A172 (cell line): ENCODE data around the gene SLC7A4. TPM values are rescaled to one million over a fixed set of nuclear protein-coding genes. Genes with fewer than 3 reads are reported as not detected.
"Not testable (repeated sequence)": the region's sequence is repeated elsewhere in the genome, so short reads cannot be mapped to it uniquely, and the experiment has no call there.

Source experiments
- DNase-seq: peaks from one replicate; pipeline ENCODE4 v3.0.0-alpha.2; 2015; ENCODE audit warnings: low spot score
- total RNA-seq: library from RNA; depleted of rRNA; stranded (reverse); fragments of >200 nt; shearing (Covaris generic); gene quantifications from 2 replicates; pipeline ENCODE4 v1.2.3, GENCODE V29; 2014

Gene SLC7A4
- total RNA-seq, 1 experiment from 2014 or later = not detected

DNA sequence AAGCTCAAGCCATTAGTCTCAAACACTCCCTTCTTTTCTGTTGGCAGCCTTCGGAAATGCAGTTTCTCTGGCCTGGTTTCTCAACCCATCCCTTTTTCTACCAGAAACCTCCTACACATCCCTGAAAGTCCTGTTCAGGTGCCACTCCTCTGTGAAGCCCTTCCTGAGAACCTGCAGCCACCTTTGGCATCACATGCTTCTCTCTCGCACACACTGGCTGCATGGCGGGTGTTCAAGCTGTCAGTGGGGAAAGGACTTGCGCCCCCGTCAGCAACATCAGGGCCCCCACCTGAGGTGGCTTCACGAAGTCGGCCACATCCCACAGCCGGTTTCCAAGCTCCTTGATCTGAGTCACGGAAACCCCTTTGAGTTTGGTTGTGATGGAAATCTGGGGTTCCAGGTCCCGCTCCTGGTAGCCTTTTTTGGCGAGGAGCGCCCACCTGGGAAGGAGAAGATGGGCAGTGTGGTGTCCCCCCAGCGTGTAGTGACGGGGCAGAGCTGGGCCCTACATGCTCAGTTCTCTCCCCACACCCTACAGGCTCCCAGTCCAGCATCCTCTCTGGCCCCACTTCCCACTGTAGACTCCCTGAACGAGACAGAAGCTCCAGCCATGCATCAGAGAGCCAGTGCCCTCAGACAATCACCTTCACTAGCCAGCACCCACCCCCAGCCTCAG lies 11.6 kb upstream of the SLC7A4 start:
- DNase-seq = no peak

DNA sequence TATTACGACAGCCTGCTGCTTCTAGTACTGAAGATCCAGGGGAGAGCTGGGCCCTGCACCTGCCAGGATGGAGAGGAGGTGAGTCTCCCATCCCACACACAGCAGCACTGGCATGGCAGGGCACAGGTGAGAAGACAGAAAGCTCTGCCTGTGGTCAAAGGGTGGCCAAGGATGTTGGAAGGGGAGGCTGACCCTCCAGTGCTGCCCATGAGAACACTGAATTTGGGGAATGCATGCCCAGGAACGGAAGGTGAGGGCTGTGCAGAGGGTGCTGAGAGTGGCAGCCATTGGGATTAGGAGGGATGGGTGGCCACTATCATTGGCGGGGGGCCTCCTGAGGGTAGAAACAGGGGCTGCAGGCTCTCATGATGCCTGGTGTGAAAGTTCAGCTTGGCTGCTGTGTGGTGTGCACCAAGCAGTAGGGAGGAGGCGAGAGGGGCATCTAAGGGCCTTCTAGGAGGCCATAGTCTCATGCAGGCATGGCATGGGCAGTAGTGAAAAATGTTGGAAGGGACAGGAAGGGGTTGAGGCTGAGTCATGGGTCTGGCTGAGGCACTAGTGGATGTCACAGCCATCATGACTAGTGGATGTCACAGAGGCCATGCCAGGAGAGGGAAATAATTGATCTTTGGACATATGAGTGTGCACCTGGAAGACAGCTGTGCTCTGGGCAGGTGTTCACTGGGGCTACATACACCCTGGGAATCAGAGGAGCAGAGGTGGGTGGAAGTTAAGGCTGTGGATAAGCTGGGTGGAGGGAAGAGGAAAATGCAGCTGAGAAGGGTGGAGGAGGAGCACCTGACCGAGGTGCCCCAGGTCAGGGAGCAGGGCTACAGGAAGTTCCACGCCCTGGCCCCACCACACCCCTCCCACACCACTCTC lies 10.9 kb upstream of the SLC7A4 start:
- peak; percentile 52 for DNase-seq

DNA sequence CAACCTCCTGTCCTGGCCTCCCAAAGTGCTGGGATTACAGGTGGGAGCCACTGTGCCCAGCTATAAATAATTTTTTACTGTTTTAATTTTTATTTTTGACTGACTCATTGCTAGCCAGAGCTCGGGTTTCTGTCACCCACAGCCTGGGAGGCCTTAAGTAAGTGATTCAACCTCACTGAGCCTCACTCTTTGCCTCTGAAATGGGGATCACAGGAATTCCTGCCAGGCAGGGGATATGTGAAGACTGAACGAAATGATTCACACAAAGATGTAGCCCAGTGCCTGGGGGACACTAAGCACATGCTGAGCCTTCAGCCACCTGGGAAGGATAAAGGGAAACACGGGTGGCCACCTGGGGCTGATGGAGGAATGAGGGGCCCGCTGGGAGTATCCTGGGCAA lies 9.6 kb upstream of the SLC7A4 start:
- peak; percentile 27 for DNase-seq

DNA sequence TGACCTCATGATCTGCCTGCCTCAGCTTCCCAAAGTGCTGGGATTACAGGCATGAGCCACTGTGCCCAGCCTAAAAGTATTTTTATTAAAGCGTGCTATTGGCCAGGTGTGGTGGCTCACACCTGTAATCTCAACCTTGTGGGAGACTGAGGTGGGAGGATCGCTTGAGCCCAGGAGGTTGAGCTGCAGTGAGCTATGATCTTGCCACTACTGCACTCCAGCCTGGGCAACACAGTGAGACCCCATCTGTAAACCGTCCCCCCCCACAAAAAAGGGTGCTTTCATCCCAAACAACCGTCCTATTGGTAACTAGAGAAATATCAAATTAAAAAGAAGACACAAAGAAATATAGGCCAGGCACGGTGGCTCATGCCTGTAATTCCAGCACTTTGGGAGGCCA lies 6.8 kb upstream of the SLC7A4 start:
- not testable (repeated sequence) for DNase-seq

DNA sequence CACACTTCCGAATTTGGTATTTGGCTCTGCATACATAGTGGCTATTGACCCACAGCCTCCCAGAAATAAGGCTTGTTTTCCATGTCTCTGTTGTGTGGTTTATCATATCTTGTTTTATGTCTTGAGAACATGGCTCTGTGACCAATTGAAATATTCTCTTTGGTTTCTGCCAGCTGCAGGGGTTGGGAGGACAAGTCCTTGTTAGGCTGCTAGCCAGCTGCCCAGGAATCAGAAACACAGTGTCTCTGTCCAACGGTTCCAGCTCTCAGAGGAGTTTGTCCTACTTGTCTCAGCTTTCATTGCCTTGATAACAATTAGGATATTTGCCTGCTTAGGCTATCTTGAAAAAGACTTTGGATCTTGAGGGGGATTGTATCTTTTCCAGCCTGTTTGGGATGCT lies 6.0 kb upstream of the SLC7A4 start:
- no peak for DNase-seq

DNA sequence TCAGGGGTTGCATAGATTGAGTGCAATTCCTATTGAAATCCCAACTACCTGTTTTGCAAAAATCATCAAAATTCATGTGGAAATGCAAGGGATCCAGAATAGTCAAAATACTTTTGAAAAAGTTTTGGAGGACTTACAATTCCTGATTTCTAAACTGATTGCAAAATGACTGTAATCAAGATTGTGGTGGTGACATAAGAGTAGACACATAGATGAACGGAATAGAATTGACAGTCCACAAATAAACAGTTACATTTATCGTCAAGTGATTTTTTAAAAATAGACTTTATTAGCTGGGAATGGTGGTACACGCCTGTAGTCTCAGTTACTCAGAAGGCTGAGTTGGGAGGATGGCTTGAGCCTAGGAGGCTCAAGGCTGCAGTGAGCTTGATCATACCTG lies 2.6 kb upstream of the SLC7A4 start:
- DNase-seq = no peak

DNA sequence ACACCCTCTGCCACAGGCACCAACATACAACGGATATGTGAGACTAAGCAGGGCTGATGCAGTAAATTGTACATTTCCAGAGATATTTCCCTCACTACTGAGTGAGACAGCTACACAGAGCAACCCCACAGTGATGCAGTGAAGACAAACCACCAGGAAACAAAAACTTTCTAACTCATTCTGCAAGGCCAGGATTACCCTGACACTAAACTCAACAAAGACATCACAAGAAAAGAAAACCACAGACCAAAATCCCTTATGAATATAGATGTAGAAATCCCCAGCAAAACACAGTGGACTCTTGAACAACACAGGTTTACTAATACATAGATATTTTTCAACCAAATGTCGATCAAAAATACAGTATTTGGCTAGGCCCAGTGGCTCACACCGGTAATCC lies 1.5 kb upstream of the SLC7A4 start:
- no peak for DNase-seq

DNA sequence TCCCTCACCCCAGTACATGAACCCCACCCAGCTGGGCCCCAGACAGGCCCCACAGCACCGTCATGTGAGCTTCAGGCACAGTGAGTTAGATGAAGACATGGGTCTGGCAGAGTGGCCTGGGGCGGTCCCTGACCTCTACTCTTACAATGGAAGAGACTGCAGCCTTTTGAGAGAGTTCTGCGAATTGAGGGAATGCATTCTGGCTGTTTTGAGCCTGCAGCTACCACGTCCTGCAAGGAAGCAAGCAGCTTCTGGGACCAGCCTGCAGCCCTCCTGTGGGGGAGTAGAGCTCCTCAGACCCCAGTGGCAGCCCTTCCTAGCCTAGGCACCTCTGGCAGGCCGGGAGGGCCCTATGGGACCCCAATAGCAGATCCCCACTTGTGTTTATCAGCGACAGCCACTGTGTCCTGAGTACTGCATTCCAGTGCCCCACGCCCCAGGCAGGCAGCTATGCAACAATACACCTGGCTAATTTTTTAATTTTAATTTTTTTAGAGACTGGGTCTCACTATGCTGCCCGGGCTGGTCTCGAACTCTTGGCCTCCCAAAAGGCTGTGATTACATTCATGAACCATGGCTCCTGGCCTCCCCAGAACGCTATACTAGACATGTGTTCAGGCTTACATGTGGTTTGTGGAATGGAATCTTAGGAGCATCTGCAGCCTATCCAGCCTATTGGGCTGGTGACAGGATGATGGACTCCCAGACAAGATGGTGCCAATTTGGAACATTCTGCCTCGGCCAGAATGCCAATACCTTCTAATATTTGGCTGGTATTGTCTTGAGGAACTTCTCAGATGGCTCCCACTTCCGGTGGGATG lies 717 bp upstream of the SLC7A4 start:
- DNase-seq = no peak

DNA sequence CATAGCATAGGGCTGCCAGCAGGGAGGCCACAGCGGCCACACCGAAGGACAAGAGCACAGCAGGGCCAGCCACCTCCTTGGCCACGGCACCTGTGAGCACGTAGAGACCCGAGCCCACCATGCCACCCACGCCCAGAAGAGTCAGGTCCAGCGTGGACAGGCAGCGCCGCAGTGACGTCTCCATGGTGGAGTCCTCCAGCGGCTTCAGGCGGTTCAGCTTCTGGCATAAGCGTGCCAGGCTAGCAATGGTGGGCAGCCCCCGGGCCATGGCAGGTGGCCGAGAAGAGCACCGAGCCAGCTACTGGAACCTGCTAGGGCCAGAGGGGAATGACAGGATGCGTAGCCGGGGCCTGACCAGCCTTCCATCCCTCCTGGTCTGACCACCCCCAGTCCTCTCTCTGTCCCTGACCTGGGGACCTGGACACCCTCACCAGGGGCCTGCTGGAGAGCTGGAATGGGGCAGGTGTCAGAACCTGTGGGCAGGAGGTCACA lies 770 bp downstream of the SLC7A4 start:
- DNase-seq = no peak

DNA sequence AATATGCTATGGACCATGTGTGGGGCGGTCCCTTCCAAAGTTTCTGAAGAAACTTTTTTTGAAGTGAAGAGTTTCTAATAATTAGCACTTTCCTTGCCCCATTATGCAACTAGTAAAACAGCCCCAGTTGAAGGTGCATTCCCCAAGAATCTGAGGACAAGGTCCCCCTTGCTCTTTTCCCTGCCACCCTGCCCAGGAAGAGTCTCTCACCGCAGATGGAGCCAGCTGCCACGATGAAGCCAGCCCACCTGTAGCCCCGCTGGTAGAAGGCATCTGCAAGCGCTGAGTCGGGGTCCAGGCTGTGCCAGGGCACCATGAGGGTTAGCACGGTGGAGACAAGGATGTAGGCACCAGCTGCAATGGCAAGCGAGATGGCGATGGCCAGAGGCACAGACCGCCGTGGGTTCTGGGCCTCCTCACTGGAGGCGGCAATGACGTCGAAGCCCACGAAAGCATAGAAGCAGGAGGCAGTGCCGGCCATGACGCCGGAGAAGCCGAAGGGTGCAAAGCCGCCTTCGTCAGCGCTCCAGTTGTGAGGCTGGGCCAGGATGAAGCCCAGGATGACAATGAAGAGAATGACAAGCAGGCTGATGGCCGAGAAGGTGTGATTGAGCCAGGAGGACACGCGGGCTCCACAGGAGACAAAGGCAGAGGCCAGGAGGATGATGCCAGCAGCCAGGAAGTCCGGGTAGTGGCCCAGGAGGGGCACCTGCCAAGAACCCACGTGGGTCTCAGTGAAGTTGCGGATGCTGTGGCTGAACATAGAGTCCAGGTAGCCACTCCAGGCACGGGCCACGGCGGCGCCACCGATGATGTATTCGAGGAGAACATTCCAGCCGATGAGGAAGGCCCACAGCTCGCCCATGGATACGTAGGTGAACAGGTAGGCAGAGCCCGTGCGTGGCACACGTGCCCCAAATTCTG lies 1.5 kb downstream of the SLC7A4 start:
- no peak for DNase-seq

DNA sequence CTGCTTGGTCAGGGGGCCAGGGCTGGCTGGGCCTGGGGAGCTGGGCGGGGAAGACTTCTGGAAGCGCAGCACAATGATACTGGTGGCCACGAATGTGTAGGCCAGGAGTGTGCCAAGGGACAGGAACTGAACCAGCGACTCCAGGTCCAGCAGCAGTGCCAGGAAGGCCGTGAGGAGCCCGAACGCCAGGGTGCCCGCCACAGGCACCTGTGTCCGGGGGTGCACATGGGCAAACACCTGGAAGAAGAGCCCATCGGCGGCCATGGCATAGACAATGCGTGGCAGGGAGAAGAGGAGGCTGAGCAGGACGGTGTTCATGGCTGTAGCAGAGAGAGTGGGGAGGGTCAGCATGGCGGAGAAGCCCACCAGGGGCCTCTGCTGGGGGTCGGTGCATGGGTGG lies 2.3 kb downstream of the SLC7A4 start:
- DNase-seq = no peak

DNA sequence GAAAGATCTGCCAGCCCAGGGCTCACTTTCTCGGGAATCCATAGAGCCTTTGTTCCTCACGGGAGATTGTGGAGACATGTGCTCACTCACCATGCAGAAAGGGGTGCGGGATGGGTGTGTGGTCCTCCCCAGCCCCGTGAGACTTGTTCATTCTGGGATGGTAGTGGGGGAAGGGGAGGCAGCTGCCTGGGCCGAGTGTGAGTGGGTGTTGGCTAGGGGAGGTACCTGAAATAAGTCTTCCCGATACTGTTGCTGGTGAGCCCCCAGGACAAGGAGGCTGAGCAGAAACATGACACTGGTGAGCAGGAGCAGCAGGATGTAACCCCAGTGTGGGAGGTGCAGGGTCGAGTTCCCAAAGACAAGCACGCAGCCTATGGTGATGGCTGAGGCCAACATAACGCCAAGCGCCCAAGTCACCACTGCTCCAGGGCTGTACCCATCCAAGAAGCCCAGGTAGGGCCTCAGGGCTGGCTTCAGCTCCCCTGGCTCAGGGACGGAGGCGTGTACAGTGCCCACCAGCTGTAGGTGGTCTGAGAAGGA lies 2.8 kb downstream of the SLC7A4 start:
- DNase-seq = no peak

DNA sequence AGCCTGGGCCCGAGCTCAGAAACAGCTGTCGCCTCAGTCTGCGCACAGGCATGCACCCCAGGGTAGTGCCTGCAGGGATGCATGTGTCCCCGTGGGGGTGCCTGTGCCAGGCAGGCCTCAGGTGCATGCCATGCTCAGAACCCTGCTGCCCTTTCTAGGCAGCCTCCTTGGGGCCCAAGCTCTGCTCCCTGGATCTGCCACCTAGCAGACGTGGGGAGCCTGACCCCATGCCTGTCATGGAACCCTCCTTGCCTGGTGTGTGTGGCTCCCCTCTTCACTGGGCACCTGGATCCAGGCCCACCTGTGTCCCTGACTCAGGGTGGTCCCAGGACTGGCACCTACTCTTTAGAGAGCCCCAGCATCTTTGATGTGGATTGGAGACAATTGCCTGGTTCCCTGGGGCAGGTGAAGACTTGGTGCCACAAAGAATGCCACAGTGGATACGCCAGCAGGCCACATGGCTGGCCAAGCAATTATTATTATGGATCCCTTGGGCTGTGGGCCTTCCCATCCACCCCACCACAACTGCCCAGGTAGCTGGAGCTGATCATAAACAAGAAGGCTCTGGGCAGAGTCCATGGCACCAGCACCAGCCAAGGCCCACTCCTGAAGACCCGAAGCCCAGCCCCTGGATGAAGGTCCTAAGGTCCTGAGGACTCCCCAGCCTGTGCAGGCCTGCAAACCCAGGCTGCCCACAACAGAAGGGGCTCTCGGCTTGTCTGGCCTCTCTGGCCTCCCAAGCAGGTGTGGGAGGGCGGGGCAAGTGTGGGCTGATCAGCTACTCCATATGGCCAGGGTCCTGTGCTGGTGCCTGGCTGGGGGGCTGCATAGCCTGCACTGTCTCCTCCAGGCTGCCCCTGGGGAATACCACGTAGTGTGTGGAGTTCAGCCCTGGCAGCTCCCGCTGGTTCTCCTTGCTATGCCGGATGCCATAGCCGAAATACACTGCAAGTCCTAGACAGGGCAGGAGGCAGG lies 3.8 kb downstream of the SLC7A4 start:
- no peak for DNase-seq

DNA sequence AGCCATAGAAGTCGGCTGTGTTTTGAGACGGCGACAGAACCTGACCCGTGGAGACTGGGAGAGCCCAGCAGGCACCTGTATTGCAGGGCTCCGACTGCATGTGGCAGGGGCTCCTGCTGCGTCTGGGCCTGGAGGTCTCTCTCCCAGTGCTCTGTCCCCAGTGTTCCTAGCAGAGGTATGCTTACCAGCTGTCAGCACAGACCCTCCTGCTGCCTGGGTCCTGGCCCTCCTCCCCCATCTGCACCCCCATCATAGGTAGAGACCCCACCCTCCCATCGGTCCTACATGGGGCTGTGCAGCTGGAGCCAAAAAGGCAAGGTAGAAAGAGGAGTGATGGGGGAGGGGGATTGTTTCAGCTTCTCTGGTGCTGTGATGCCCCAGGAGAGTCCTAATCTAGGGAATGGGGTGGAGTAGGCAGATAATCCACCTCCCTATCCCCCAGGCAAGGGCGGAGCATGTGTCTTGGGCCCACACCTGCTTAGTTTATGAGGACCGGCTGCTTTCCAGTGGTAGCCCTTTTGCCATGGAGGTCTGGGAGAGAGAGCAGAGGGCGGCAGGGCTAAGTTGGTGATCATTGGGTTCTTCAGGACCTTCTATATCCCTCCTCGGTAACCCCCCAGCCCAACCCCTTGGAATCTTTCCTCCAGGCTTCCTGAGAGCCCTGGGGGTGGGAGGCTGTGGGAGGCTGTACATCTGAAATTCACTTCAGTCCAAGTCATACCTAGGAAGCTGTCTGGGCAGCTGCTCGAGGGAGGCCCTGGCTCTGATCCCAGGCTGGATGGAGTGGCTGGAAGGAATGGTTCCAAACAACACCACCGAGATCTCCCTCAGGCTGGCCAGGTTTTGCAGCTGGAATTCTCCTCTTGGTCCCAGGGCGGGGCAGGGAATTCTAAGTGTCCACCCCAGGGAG lies 5.3 kb downstream of the SLC7A4 start:
- peak; percentile 31 for DNase-seq

DNA sequence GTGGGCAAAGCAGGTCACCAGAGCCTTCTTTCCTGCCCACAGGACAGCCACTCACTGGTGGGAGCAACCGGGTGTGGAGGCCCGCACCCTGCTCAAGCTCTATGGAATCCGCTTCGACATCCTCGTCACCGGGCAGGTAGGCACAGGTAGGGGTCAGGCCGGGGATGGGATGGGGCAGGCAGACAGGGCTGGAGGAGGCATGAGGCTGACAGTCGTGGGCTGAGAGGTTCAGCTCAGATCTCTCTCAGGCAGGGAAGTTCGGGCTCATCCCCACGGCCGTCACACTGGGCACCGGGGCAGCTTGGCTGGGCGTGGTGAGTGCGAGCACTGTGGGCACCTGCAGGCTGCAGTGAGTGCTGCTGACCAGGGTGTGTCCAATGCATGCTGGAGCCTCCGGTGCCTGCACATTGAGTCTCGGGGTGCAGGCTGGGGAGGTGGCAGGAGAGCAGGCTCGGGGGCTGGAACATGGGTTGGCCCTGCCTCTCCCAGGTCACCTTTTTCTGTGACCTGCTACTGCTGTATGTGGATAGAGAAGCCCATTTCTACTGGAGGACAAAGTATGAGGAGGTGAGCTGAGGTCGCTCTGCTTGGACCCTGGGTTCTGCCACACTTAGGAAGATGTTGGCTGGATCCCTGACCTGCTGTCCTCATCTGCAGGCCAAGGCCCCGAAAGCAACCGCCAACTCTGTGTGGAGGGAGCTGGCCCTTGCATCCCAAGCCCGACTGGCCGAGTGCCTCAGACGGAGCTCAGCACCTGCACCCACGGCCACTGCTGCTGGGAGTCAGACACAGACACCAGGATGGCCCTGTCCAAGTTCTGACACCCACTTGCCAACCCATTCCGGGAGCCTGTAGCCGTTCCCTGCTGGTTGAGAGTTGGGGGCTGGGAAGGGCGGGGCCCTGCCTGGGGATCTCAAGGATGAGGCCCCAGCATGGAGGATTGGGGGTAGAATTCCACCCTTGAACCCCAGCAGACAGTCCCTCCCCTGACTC lies 6.3 kb downstream of the SLC7A4 start:
- DNase-seq = no peak

DNA sequence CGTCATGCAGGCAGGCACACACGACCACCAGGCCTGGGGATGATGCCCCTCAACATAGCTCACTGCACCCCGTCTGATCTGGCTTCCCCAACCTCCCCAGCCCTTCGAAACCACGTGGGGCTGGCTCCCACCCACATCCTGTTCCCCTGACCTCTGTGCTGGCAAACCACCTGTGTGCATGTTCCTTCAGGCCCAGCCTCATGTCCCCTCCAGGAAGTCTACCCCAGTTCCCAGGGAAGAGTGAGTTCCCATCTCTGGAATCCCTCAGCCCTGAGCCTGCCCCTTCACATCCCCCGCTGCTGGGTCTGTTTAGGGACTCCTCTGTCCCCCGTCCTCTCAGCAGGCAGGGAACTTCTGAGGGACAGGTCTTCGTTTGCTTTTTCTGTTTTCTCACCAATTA lies 7.1 kb downstream of the SLC7A4 start:
- DNase-seq = no peak

DNA sequence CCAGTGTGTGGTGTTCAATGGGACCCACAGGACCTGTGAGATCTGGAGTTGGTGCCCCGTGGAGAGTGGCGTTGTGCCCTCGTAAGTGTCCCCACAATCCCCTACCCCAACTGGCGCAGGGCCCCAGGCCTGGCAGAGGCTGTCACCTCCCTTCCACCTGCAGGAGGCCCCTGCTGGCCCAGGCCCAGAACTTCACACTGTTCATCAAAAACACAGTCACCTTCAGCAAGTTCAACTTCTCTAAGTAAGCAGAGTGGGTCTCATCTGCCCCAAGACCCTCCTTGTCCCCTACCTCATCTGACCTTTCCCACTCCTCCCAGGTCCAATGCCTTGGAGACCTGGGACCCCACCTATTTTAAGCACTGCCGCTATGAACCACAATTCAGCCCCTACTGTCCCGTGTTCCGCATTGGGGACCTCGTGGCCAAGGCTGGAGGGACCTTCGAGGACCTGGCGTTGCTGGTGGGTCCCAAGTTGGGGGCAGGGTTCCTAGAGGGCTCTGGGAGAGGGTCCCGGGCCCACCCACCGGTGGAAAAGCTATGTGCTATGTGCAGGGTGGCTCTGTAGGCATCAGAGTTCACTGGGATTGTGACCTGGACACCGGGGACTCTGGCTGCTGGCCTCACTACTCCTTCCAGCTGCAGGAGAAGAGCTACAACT lies 9.3 kb downstream of the SLC7A4 start:
- no peak for DNase-seq
